ENCODE data around the gene GNB2.

DNA sequence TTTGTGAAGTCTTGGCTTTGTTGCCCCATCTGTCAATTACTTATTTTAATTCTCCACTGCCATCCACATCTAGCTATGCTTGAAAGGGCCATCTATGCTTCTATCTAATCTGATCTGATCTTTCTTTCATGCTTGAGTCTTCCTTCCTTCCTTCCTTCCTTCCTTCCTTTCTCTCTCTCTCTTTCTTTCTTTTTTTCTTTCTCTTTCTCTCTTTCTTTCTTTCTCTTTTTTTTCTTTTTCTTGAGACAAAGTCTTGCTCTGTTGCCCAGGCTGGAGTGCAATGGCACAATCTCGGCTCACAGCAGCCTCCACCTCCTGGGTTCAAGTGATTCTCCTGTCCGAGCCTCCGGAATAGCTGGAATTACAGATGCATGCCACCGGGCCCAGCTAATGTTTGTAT, 43.5 kb upstream of the GNB2 start:
- TF ChIP-seq, protein P1, sequence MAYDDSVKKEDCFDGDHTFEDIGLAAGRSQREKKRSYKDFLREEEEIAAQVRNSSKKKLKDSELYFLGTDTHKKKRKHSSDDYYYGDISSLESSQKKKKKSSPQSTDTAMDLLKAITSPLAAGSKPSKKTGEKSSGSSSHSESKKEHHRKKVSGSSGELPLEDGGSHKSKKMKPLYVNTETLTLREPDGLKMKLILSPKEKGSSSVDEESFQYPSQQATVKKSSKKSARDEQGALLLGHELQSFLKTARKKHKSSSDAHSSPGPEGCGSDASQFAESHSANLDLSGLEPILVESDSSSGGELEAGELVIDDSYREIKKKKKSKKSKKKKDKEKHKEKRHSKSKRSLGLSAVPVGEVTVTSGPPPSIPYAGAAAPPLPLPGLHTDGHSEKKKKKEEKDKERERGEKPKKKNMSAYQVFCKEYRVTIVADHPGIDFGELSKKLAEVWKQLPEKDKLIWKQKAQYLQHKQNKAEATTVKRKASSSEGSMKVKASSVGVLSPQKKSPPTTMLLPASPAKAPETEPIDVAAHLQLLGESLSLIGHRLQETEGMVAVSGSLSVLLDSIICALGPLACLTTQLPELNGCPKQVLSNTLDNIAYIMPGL (CRISPR knock-in tag; IDR thresholded peaks at IDR 0.05; ENCODE audit: borderline replicate concordance in 1 of 2, low read depth in 1 of 2) = no peak
- TF ChIP-seq SIN3A (IDR thresholded peaks at IDR 0.05; ENCODE audit: borderline replicate concordance, low read depth, low read length) (no peak), CEBPB (IDR thresholded peaks at IDR 0.05; ENCODE audit: borderline replicate concordance, low read depth, low read length) (no peak), IRF2 (CRISPR knock-in tag; IDR thresholded peaks at IDR 0.05) (no peak), POLR2A (IDR thresholded peaks at IDR 0.05; ENCODE audit: insufficient read depth in 1 of 2, low read depth in 2 of 2, low read length in 2 of 2) (no peak), FOXP1 (IDR thresholded peaks at IDR 0.05) (no peak), FOXP1 (CRISPR knock-in tag; IDR thresholded peaks at IDR 0.05) (no peak), PRMT3 (CRISPR knock-in tag; IDR thresholded peaks at IDR 0.05; ENCODE audit: borderline replicate concordance, low read depth) (no peak), TP53 (CRISPR knock-in tag; conservative IDR thresholded peaks at IDR 0.05) (no peak)
- TF ChIP-seq, protein P2, sequence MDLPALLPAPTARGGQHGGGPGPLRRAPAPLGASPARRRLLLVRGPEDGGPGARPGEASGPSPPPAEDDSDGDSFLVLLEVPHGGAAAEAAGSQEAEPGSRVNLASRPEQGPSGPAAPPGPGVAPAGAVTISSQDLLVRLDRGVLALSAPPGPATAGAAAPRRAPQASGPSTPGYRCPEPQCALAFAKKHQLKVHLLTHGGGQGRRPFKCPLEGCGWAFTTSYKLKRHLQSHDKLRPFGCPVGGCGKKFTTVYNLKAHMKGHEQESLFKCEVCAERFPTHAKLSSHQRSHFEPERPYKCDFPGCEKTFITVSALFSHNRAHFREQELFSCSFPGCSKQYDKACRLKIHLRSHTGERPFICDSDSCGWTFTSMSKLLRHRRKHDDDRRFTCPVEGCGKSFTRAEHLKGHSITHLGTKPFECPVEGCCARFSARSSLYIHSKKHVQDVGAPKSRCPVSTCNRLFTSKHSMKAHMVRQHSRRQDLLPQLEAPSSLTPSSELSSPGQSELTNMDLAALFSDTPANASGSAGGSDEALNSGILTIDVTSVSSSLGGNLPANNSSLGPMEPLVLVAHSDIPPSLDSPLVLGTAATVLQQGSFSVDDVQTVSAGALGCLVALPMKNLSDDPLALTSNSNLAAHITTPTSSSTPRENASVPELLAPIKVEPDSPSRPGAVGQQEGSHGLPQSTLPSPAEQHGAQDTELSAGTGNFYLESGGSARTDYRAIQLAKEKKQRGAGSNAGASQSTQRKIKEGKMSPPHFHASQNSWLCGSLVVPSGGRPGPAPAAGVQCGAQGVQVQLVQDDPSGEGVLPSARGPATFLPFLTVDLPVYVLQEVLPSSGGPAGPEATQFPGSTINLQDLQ (CRISPR knock-in tag; IDR thresholded peaks at IDR 0.05) = no peak
